HK-2 (cell line): Measurements from ENCODE around the gene FAM163B.

Source experiments
- DNase-seq: peaks from one replicate; pipeline ENCODE4 v3.0.0-alpha.2; 2018; ENCODE audit not compliant: unreplicated experiment

Gene FAM163B

GRCh38 chr9:133582501-133583045 lies 26.6 kb downstream of the FAM163B start:
- no peak for DNase-seq

- DNase-seq: no peak
Observed at GRCh38 chr9:133581513-133582343, 27.5 kb downstream of the FAM163B start.

GRCh38 chr9:133581011-133581410 lies 28.2 kb downstream of the FAM163B start:
- DNase-seq: no peak

DNA sequence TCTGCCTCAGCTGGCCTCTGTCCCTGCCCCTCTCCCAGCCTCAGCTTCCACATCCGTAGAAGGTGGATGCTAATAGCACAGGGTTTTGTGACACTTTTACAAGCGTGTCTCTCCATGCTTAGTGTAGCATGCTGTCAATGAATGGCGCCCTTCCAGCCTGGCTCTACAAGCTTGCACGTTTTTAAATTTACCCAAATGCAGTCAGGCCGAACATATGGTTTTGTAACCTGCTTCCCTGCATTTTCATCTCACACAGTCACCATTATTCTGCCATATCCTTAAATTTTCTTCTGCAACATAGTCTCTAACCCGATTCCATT lies 28.8 kb downstream of the FAM163B start:
- DNase-seq: no peak

GRCh38 chr9:133579601-133580418 lies 29.4 kb downstream of the FAM163B start:
- no peak for DNase-seq

DNA sequence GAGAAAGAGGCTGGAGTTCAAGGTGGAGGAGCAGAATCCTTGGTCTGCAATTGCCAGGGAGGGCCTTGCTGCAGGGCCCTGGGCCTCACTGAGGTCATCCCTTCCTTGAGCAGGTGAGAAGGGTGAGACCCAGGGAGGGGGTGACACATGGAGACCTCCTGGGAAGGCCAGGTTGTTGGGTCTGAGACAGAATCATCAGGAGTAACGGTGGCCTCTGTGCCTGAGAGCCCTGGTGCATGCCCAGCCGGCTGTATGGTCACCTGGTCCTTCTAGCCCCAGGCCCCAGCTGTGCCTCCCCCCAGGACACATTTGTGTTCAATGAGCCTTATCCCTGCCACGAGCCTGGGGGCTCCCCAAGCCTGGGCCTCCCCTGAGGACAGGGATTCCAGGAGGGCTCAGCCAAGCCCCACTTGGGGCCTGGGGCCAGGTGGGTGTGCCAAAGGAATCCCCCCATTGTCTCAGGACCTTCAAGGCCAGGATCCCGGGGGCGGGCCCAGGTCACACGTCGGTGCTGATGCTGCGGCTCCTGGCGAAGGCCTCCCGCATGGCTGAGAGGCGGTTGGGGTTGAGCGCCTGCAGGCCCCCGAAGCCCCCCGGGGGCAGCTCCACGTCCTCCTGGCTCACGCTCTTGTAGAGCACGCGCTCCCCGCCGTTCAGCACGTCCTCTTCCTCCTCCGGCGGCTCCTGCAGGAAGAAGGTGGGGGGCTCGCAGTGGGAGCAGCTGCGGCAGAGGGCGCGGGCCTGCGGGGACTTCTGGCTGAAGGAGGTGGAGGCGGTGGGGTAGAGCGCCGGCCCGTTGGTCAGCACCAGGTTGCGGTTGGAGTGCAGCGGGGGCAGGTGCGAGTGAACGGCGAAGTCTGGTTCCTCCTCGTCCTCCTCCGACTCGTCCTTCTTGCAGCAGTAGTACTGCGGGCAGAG lies 30.4 kb downstream of the FAM163B start:
- no peak for DNase-seq

- no peak for DNase-seq
Observed at GRCh38 chr9:133577737-133578112, 31.5 kb downstream of the FAM163B start.

DNA sequence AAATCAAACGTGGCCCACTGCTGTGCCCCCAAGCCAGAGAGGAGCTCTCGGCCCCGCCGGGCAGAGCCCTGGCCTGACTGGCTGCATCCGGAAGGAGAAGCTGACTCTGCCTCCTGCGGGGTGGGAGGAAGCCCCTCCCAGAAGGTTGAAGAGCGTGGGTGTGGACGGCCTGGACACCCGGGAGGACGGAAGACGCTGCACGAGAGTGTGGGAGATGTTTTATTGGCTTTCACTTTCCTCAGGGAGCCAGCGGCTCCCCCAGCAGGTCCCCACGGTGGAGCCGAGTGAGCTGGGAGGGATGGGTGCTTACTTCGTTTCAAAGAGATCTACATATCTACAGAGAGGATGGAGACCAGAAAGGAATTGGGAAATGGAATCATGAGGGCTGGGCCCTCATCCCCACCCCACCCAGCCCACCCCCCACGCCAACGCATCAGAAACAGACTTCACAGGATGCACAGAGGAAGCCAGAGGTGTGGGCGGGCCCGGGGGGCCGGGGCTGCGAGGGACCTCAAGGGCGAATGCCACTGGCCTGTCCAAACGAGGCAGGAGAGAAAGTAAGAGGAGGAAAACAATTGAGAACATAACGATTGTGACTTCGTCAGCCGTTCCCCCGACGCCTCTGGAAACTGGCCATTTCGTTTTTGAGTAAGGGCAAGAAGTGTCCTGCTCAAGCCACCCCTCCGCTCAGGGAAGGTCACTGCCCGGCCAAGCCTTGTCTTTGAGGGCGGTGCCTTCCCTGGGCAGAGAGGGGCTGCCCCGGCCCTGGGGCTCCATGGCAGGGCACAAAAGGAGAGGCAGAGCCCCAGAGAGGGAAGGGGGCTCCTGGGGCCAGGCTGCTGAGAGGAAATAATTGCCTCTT lies 32.1 kb downstream of the FAM163B start:
- no peak for DNase-seq

GRCh38 chr9:133576031-133576874 lies 32.9 kb downstream of the FAM163B start:
- DNase-seq: no peak

DNA sequence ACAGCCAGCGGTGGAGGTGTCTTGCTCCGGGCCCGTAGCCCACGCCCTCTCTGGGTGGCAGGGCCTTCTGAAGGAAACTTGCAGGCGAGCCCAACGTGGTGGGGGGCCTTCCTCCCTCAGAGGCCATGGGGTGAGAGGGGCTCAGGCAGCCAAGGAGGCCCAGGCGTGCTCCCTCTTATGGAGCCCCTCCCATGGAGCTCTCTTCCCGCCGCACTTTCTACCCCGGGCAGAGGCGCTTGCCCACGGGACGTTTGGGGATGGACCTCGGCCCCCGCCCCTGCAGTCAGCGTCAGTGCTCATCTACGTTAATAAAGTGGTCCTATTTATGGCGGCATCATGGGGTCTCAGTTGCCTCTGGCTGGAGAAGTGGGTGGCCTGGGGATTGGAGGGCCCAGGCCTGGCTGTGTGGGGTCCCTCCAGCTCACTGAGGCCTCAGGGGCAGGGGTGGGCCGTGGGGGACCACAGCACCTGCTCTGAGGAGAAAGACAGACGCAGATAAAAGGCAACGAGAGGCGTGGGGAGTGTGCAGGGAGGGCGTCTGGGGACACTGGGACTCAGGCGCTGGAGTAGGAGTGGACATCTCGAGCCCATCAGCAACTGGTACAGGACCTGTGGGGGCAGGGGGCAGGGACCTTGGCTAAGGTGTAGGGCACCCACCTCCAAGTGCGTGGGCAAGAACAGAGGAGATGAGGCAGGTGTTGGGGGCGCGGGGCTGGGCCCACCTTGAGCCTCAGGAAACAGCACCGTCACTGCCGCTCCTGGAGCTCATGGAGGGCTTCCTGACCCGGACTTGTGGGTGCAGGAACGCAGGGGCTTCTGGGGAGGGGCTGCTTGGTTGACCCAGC lies 33.8 kb downstream of the FAM163B start:
- DNase-seq: no peak

DNA sequence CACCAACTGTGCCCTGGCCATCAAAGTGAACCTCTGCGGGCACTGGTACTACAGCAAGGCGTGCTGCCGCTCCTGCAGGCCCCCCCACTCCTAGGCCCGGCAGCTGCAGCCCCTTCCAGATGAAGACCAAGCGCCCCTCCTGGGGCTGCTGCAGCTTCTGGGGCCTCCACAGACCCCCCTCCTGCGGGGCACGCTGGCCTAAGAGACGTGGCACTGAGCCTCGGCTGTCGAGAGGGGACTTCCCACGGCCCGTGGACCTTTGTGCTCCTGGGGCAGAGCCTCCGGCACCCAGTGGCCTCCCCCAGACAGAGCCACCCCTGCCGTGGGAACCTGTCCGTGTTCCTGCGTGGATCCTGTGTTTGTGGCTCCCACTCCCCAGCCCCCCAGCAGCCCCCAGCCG lies 34.4 kb downstream of the FAM163B start:
- DNase-seq: no peak

GRCh38 chr9:133573791-133574515 lies 35.2 kb downstream of the FAM163B start:
- no peak for DNase-seq

- DNase-seq: no peak
Observed at GRCh38 chr9:133572821-133573361, 36.3 kb downstream of the FAM163B start.

GRCh38 chr9:133571896-133572595 lies 37.1 kb downstream of the FAM163B start:
- no peak for DNase-seq

DNA sequence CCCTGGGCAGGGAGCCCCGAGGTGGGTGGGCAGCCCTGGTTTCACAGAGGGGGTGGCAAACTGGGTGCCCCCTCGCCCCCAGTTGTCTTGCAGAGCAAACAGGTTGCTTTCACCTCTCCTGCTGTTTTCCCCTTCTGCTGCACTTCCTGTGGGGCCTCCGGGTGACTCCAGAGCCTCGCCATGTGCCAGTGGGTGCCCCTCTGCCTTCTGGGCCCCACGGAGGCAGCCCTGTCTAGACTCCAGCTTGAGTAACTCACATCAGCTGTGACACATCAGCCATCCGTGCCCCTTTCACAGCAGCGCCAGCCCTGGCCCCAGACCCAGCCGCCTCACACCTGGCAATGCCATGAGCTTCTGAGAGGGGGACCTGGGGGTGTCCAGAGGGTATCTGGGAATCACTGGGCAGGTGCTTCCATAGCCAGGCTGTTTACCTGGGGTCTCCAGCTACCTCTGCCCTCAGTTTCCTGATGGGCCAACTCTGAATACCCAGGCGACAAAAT lies 37.7 kb downstream of the FAM163B start:
- DNase-seq: no peak

DNA sequence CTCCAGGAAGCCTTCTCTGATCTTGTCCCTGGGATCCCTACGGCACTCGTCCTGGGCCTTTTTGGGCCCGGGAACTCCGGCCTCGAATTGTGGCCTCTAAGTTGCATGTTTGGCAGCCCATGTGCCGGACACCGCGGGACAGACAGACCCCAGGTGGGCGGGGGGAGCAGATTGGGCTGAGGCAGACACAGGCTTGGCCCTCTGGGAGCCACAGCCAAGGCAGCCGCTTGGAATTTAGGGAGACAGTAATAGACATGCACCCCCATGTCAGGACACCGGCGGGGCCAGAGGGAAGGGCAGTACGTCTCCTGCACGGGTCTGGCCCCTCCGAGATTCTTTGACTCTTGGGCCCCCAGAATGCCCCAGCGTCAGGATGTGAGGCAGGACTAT lies 38.5 kb downstream of the FAM163B start:
- no peak for DNase-seq
